Skin of body (tissue), 2 donors: ENCODE results near the gene DIS3L2. TPM values are rescaled to one million over a fixed set of nuclear protein-coding genes. Genes with fewer than 3 reads are reported as not detected.

Source experiments
- DNase-seq: peaks from one replicate; lab custom pipeline; 2025; lab: John Stamatoyannopoulos, UW
- total RNA-seq: library from RNA; depleted of rRNA; stranded (reverse); fragments of >200 nt; gene quantifications from one replicate; pipeline ENCODE4 v1.2.3, GENCODE V29; 2014

The DIS3L2 gene
- total RNA-seq, 1 donor from 2014 or later, result 31.8 TPM

DNA sequence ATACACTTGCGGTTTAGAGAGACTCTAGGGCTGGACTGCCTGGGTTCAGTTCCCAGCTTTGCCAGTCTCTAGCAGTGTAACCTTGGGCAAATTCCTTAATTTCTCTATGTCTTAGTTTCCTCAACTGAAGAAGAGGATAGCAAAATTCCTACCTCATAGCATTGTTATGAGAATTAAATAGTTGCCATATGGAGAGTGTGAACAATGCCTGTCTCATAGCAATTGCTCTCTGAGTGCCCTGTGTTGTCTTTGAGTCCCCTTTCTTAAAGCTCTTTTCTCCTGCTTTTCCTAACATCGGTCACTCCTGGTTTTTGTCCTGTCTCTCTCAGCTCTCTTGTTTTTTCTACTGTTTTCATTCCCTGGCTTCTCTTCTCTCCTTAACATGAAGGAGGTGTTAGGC, 300.3 kb downstream of the DIS3L2 start:
- no peak for DNase-seq

DNA sequence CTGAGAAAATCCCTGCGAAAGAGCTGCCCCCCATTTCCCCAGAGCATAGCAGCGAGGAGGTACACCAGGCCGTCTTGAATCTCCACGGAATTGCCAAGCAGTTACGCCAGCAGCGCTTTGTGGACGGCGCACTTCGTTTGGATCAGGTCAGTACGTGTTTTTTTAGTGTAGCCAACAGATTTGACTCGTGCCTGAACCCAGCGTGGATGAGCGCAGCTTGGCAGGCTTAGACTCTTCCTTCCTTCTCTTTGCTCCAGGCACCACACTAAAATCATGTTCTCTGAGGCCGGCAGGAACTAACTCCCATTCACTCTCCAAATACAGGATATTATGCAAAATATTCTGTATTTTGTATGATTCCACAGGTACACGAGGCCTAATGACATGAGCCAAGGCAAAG, 301.8 kb downstream of the DIS3L2 start:
- no peak for DNase-seq

DNA sequence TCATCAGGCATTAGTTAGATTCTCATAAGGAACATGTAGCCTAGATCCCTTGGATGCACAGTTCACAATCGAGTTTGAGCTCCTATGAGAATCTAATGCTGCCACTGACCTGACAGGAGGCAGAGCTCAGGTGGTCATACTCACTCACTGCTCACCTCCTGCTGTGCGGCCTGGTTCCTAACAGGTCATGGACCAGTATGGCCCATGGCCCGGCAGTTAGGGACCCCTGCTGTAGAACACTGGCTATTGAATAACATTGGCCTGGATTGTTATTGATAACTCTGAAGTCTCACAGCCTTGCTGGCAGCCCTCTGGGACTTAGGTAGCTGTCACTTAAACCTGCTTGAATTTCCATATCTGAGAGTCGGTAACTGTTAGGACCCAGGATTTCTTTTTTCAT, 302.6 kb downstream of the DIS3L2 start:
- no peak for DNase-seq

DNA sequence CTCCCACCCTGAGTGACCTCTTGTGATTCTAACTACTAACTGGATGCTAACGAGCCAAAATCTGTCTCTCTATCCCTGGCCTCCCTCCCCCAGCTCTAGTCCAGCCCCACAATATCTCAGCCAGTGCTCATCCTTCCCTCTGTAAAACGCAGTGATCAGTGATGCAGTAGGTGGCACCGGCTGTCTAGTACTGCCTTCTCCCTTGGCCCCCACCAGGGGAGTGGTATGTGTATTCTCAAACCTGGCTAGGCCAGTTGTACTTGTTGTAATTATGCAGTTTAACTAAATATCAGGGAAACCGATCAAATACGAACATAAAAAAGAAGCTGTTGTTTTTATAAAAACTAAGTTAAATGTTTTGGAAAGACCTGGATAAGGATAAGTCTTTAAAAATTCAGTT, 303.8 kb downstream of the DIS3L2 start:
- DNase-seq, result no peak

DNA sequence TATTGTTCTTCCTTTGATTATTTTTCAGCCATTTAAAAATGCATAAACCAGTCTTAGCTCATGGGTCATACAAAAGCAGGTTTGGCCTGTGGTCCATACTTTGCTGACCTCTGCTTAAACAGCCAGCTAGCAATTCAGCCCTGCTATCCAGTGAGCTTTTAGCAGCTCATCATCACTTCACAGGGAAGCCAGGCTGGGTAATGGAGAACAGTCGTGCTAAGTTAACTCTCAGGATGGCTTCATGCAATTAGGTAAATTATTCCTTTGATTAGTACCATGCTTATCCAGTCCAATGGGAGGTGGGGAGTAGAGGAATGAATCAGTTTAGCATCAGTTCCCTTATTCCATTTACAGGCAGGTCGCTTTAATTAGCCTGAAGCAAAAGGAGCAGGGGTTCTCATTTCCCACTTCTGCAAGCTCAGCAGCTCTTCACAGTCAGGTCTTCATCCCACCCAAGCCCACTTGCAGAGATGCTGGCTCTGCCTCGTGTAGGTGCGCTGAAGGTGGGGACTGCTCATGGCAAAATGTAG, 307.2 kb downstream of the DIS3L2 start:
- no peak for DNase-seq

DNA sequence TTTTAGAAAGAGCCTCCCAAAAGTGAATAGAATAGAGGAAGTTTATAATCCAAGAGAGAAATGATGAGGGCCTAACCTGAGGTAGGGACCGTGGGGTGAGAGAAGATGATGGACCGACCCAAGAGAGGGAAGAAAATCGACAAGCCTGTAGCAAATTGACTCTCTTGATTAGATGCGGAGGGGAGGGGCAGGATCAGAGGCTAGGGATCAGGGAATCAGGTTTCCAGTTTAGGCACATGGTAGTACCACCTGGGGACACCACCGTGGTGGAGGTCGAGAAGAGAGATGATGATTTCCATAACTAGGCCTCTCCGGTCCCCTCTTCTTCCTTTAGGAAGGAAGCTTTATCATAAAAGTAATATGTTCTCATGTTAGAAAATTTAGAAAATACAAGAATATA, 308.4 kb downstream of the DIS3L2 start:
- DNase-seq, result no peak

DNA sequence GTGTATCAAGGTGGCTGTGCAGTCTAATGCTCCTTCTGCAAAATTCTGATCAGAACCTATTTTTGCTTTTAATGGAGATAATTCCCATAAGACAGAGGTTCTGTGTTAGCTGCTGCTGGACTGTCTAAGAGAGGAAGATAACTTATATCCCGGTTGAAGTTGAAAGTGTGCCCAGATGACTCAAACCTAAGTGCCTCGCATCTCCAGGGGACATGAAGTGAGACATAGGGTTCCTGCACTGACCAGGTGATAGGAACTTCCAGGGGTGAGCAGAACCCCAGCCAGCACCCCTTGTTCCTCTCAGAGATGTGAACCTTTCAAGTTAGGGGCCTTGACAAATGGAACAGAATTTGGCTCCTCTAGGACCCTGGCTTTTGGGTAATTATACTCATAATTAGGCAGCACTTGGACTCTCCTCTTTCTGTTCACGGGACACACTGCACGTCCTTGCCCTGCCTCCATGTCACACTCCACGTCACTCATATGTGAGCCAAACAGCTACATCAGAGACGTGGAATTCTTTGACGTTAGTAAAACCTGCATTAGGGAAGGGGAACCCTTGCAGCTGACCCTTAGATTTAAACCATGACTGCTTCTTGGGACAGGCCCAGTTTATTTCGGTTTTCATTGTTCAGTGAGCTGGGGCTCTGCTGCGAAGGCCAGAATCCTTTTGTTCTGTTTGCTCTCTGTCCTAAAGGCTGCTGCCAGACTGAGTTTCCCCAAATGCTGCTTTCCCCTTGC, 312.6 kb downstream of the DIS3L2 start:
- DNase-seq, result no peak

DNA sequence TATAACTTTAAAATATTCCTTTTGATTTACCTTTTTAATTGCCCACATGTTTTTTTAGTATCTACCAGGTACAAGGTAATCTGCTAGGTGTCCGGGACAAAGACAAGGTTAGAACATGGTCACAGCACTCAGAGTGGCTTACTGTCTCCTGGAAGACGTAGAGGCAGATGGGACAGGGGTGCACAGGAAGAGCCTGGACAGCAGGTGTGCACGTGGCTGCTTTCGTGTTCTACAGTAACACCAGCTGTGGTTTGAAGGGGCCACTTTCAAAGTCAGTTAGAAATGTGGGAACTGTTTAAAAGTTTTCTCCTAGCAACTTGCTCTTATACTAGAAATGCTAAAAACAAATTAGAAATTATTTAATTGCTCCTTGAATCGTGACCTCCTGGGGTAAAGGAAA, 314.2 kb downstream of the DIS3L2 start:
- no peak for DNase-seq

DNA sequence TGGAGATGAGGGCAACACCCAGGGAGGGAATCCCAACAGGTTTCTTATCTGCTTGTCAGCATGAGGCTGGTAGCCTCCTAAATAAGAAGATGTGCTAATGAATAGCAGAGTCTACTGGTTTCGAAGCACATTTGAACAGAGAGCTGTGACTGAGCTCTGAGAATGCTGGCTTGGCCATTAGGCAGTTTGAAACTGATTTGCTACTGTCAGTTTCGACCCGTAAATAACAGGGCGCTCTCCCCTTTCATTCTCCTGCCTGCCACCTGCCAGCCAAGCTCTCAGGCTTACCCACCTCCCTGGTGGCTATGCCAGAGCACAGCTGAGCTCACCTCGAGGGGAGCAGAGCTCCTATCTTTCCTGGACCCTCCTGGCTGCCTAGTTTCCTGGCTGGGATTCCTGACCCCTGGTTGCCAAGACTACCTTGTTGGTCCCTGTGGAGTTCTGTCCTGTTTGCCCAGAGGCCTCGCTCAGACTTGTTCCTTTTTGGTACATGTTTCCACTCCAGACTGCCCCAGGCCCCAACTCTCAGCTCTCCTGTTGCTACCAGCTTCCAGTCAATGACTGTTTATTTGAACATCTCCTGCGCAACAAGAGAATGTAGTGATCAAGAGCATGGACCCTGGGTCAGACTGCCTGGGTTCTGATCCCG, 314.7 kb downstream of the DIS3L2 start:
- DNase-seq, result no peak

DNA sequence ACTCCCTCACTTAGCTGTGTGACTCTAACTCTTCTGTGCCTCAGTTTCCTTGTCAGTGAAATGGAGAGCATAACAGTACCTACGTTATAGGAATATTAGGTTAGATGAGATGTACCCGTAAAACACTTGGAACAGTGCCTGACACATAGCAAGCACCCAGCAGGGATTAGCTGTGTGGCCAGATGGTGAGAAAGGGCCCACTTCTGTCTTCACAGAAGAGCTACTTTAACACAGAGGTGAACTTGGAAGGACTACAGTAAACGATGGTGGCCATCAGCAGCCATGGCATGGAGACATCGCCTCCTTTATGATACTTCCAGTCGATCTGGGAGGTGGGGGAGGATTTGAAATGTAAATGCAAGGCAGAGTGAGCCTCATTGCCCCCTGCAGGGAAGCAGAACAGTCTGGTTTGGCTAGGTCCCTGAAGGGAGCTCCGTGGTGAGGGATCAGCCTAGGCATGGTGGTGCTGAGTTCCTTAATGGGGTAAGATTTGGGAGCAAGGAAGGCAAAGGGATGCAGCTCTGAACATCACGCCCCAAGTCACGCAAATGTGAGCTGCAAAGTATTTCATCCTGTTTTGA, 315.3 kb downstream of the DIS3L2 start:
- DNase-seq, result no peak

DNA sequence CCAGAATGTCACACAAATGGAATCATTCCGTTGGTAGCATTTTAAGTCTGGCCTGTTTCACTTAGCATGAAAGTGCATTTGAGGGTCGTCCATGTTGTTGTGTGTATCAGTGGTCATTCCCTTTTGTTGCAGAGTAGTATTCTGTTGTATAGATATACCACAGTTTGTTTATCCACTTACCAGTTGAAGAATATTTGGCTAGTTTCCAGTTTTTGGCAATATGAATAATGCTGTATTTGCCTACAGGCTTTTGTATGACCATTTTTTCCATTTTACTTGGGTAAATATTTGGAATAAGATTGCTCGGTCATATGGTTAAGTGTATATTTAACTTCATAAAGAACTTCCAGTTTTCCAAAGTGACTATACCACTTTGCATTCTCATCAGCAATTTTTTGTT, 317.0 kb downstream of the DIS3L2 start:
- no peak for DNase-seq

DNA sequence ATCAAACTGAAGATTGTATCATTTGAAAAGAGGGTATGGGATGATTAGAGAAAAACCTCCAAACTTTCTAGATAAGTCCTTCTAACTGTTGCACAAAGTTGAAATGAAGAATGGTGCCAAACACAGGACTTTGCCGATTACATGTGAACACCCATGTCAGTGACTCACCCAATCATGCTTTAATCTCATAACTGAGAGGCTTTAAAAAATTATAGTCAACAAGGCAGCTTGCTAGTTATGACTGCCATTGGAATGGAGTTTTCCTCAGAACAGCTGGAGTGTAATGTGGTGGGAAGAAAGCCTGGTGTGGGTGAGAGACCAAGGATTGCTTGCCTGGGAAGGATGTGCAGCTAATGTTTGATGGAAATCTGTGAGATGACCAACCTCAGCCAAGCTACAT, 318.8 kb downstream of the DIS3L2 start:
- DNase-seq, result no peak

DNA sequence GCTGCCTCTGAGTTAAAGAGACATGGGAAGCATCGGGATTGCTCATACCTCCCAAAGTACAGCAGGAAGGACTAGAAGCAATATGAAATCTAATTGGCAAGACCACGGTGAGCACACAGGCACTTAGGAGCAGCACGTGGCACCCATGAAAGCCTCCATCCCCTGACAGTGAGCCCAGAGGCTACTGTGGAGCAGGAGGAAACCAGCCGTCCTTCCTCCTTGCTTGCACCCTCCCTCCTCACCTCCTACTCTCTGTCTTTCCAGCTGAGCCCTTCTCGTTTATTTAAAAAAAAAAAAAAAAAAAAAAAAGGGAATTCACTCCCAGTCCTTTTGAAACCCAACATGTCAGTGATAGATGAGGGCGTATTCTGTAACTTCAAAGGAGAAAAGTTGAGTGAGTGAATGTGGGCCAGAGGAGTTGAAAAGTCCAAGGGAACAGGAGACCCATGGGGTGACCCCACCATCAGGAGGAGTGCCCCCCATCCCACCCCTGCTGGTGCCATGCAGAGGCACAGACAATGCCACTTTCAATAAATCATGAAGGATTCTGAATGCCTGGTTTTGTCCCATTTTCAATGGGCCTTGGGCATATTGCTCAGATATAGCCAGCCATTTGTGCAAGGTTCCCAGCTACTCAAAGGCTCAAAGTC, 320.5 kb downstream of the DIS3L2 start:
- no peak for DNase-seq

DNA sequence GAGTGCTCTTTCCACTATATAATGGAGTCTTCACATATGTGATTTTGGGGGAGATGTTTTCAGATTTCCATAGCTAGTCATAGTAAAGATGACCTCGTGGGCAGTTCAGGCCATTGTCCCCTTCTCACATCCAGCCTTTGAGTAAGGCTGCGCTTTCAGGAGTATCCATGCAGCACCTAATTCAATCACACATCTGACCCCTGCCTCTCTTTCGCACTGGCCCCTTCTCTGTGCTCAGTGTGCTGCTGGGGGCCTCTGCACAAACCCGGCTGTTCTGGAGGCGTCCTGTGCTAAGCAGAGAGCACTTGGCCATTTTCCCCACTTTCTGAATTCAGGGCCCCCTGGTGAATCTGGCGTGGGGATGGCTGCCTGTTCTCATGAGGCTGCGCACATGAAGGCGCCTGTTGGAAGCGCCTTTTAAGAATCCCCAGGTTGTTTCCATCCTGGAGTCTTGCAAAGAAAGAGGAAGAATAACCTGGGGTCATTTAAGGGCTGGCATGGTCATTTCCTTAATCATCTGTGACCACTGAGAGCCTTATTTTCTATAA, 321.1 kb downstream of the DIS3L2 start:
- DNase-seq, result no peak

DNA sequence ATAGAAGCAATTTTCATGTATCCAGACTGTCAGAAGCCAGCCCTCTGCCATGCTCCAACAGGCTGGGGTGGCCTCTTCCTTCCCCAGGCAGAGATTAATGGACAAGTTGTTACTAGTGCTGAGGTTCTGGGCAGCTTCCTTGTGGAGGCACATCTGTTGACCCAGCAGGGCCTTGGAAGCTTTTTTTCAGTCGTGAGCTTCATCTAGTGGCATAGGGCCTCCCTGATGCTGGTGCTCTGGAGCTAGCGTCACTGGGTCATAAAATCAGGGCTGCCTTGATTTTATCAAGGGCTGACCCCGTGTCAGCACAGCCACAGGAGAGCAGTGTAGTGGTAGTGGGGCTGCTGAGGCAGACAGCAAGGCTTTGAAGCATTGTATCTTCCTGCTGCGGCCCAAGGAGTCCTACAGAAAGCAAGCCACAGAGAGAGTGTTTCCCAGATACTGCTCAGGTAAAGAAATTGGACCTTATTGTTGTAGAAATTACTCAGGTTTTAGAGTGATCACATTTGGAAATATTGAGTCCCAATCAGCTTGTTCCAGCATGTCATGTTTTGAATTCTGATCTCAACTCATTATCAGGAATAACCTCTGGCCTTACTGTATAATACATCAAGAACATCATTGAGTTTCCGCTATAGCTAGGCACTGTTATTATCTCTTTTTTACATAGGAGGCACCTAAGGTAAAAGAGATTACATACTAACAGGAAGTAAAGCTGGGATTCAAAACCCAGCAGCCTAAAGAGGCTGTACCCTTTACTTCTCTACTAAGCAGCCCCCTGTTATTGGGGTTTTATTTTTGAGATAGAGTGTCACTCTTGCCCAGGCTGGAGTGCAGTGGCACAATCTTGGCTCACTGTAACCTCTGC, 324.7 kb downstream of the DIS3L2 start:
- DNase-seq, result no peak

DNA sequence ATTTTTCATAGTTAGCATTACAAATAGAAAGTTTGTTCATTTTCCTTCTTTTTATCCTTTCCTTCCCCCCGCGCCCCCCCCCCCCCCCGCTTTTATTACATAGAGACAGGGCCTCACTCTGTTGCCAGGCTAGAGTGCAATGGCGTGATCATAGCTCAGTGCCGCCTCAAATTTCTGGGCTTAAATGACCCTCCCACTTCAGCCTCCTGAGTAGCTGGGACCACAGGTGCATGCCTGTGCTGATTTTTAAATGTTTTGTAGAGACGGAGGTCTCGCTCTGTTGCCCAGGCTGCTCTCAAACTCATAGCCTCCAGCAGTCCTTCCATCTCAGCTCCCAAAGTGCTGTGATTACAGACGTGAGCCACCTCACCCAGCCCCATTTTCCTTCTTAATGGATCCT, 325.8 kb downstream of the DIS3L2 start:
- DNase-seq, result no peak

DNA sequence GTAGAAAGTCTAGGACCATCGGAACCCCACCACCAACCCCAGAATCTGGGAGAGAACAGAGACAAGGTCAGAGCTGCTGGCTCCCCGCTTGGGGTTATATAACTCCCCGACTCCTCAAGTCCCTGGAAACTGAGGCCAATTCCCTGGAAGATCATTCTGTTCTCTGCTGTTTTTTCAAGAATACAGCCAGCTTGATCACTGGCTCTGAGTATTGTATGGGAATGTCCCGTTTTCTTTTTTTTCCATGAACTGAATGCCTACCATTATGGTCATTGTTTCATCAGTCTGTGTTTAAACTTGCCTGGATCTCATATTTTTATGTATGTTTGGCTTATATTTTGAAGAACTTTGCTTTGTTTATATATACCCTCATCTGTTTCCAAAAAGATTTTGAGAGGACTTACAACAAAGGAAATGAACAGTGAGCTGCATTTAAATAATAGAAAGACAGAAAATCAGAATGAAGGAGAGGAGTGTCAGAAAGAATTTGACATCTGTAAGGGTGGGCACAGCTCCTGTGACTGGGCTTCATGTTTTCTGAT, 327.0 kb downstream of the DIS3L2 start:
- DNase-seq, result no peak

DNA sequence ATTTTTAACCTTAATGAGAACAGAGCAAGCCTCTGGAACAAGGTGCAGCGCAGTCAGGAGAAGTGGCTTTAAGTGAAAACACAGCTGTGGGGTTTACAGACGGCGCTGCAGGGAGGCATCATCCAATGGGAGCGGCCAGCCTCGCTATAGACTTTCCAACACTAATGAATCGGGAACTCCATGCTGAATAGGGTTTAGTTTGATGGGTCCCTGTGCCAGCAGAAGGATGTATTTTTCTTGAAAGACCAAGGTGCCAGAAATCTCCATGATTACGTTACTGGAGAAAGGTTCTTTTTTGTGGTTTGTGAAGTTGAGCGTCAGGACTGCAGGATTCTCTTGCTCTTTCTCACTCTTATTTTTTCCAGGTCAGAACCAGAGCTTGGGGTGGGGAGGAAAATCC, 329.2 kb downstream of the DIS3L2 start:
- no peak for DNase-seq

DNA sequence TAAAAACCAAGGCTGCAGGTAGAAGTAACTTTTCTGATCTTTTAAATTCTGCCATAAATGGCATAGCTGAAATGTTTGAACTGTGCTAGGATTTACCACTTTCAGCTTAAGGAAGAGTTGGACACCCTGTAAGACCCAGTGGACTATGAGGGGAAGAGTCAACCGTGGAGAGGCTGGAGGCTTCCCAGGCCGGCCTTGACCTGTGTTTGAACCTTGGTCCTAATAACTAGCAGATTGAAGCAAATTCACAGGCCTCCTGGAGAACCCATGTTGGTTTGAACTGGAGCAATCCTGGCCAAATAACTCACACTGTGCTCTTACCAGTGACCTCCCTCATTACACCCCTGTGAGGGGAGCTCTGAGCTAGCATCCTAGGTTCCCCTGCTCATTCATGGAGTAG, 329.8 kb downstream of the DIS3L2 start:
- no peak for DNase-seq

DNA sequence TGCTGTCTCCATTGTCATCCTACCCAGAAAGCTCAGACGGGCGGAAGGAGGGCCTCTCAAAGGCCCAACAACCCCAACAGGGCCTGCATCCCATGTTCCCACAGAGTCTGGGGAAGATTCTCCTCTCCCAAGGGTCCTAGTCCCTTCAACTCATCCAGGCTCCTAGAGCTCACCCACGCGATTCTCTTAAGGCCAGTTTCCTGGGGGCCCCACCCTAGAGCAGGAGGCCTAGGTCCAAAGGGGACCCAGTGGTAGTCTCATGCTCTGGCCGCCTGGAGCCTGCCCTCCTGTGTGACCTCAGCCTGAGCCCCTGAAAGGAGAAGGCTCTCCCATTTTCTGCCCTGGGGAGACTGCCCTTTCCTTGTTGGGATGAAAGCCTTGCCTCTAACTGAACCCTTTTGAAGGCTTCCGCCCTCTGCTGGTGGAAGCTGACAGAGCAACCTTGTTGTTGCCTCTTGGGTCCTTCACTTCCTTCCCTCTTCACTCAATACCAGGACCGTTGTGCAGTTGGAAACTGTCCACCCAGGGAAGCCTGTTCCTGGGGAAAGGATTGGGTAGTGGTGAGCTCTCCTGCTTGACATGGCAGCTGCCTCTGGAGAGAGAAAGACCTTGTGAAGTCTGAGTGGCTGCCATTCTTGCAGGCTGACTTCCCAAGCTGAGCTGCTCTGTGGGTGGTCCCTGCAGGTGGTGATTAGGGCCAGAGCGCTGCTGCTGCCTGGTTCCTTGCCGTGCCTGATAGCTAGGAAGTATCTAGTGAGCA, 331.1 kb downstream of the DIS3L2 start:
- no peak for DNase-seq
